ENCODE measurements around the gene COL4A5. TPM values are rescaled to one million over a fixed set of nuclear protein-coding genes. Genes with fewer than 3 reads are reported as not detected.

The COL4A5 gene
- total and polyA plus RNA-seq, 2 of the 8 experiments (the other 6 are each of a cell fraction or from before 2014, with no cell fraction given): 24.9 to 30.2 TPM

DNA sequence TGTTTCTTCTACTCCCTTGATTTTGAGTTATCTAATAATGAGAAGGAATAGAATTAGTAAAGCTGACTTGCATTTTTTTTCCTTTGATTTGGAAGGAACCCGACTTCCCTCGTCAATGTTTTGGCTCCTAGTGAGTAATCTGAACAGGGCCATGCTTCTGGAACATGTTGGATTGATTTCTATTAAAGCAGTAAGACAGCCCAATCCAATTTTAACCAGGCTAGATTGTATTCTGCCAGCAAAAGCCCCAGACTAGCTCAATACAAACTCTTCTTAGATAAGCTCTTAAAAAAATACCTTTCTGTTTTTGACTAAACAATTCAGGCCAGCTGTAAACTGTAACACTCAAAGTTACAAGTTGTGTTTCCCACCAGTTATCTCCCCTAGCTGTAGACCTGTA is 170.5 kb downstream of the COL4A5 start:
- H4K5ac ChIP-seq (ENCODE audit: insufficient read length, low read depth, low read length): no peak overlapping the region
- no peak overlapping the region for H3K4ac ChIP-seq (replicated peaks; ENCODE audit: insufficient read length, low read depth, low read length)
- no peaks in the 10 kb centered on the region for H3K79me1 ChIP-seq (ENCODE audit: low read depth, low read length)
- no peak overlapping the region for H2BK15ac ChIP-seq (ENCODE audit: low read length)
- no peak overlapping the region for H3K56ac ChIP-seq (replicated peaks; ENCODE audit: insufficient read length, low read depth, low read length)
- H3K36me3 ChIP-seq (ENCODE audit: control insufficient read depth in 2 of 4, insufficient read depth in 4 of 4, low read length in 3 of 4): no peaks in the 10 kb centered on the region; a peak in 1 of 8 replicates
- no peak overlapping the region for H2BK12ac ChIP-seq (ENCODE audit: low read depth, low read length)
- no peak overlapping the region for H4K91ac ChIP-seq (replicated peaks; ENCODE audit: insufficient read length, low read length)
- no peak overlapping the region for H2BK20ac ChIP-seq (ENCODE audit: low read length)
- no peak overlapping the region for H3K18ac ChIP-seq (ENCODE audit: extremely low read depth, low read length)
- H3K23ac ChIP-seq (ENCODE audit: insufficient read length): no peak overlapping the region
- no peak overlapping the region for H2BK5ac ChIP-seq (ENCODE audit: low read depth, low read length)
- DNase-seq (ENCODE audit: low read depth in 1 of 2, low spot score in 2 of 2) (no peak), FAIRE-seq (no peak)
- H4K20me1 ChIP-seq (replicated peaks in 1 of 2; ENCODE audit: control insufficient read depth in 1 of 2, insufficient read depth in 2 of 2, low read length in 2 of 2): no peaks in the 10 kb centered on the region
- no peak overlapping the region for H2BK120ac ChIP-seq (replicated peaks; ENCODE audit: low read depth, low read length)
- 100% methylated on average over 2 of the region's 2 CpGs; no CpG with 5 or more reads in 1 of the 2 experiments for WGBS, 2 experiments (ENCODE audit: extremely low coverage in 1 of 2, insufficient coverage in 1 of 2, insufficient read length in 1 of 2, insufficient replicate concordance in 2 of 2, low coverage in 1 of 2, low lambda C conversion rate in 2 of 2, missing lambda C conversion rate in 1 of 2)
- ChIA-PET CTCF (ENCODE audit: partially characterized antibody) (no interaction called here), POLR2A (ENCODE audit: partially characterized antibody) (no interaction called here)
- no peak overlapping the region for H2AFZ ChIP-seq (ENCODE audit: low read length)
- no peak overlapping the region for H3K14ac ChIP-seq (ENCODE audit: insufficient read length)
- H3K23me2 ChIP-seq (ENCODE audit: low read depth, low read length): no peaks in the 10 kb centered on the region
- H3K27ac ChIP-seq (ENCODE audit: low read depth, low read length): no peak overlapping the region
- H3K9me3 ChIP-seq (ENCODE audit: insufficient read depth in 2 of 2, low read depth in 1 of 2, low read length in 1 of 2): no peaks in the 10 kb centered on the region
- H3K4me1 ChIP-seq (replicated peaks in 1 of 4; ENCODE audit: control insufficient read depth in 3 of 4, insufficient read depth in 4 of 4, low read length in 3 of 4): no peaks in the 10 kb centered on the region
- H3K79me2 ChIP-seq (ENCODE audit: control insufficient read depth in 1 of 2, insufficient read depth in 2 of 2, low read length in 2 of 2): no peaks in the 10 kb centered on the region
- H2AK5ac ChIP-seq (ENCODE audit: low read depth, low read length): no peak overlapping the region
- H3K4me2 ChIP-seq (ENCODE audit: insufficient read depth in 1 of 2, low read depth in 2 of 2, low read length in 2 of 2): no peak overlapping the region
- no peaks in the 10 kb centered on the region for H3K27me3 ChIP-seq (replicated peaks in 1 of 4; ENCODE audit: control insufficient read depth in 3 of 4, extremely low read depth in 1 of 4, insufficient read depth in 3 of 4, low read length in 3 of 4)
- H3K4me3 ChIP-seq (ENCODE audit: extremely low read depth in 1 of 4, insufficient read depth in 2 of 4, low read depth in 3 of 4, low read length in 4 of 4): no peak overlapping the region
- no peak overlapping the region for H4K8ac ChIP-seq (ENCODE audit: extremely low read depth, insufficient read depth, low read length)
- TF ChIP-seq SAP30 (IDR thresholded peaks at IDR 0.05; ENCODE audit: insufficient read depth, insufficient replicate concordance, low read length): no peak
- no peak for TF ChIP-seq CTBP2 (IDR thresholded peaks at IDR 0.05; ENCODE audit: borderline replicate concordance, insufficient read depth, insufficient read length, low read length)
- no peak for TF ChIP-seq MAFK (IDR thresholded peaks at IDR 0.05; ENCODE audit: low read depth, low read length)
- no peak for TF ChIP-seq SIRT6 (IDR thresholded peaks at IDR 0.05; ENCODE audit: low read length)
- TF ChIP-seq, protein P1, sequence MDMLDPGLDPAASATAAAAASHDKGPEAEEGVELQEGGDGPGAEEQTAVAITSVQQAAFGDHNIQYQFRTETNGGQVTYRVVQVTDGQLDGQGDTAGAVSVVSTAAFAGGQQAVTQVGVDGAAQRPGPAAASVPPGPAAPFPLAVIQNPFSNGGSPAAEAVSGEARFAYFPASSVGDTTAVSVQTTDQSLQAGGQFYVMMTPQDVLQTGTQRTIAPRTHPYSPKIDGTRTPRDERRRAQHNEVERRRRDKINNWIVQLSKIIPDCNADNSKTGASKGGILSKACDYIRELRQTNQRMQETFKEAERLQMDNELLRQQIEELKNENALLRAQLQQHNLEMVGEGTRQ (IDR thresholded peaks at IDR 0.05; ENCODE audit: low read length): no peak
- no peak overlapping the region for H3K9ac ChIP-seq (replicated peaks in 1 of 4; ENCODE audit: extremely low read depth in 1 of 4, low read depth in 3 of 4, low read length in 3 of 4)

Measured in H1 (cell line).